Vagina (tissue), 2 donors: ENCODE measurements around the gene SLC1A1.

ENCODE experiments used
- POLR2A ChIP-seq, 2 donors: fragments of 450-650 bp; IDR thresholded peaks; one replicate each; pipeline ENCODE4 v1.6.1; 2017; ENCODE audit warnings: antibody characterized with exemption in 2 of 2, mild to moderate bottlenecking in 2 of 2, moderate library complexity in 2 of 2
- POLR2AphosphoS5 ChIP-seq, 2 donors: sonication (generic); formaldehyde crosslinking; IDR thresholded peaks; one replicate each; pipeline ENCODE4 v1.9.0; 2017; ENCODE audit warnings: antibody characterized with exemption in 2 of 2, mild to moderate bottlenecking in 2 of 2, low read depth in 1 of 2; ENCODE audit not compliant: insufficient read depth in 1 of 2

DNA sequence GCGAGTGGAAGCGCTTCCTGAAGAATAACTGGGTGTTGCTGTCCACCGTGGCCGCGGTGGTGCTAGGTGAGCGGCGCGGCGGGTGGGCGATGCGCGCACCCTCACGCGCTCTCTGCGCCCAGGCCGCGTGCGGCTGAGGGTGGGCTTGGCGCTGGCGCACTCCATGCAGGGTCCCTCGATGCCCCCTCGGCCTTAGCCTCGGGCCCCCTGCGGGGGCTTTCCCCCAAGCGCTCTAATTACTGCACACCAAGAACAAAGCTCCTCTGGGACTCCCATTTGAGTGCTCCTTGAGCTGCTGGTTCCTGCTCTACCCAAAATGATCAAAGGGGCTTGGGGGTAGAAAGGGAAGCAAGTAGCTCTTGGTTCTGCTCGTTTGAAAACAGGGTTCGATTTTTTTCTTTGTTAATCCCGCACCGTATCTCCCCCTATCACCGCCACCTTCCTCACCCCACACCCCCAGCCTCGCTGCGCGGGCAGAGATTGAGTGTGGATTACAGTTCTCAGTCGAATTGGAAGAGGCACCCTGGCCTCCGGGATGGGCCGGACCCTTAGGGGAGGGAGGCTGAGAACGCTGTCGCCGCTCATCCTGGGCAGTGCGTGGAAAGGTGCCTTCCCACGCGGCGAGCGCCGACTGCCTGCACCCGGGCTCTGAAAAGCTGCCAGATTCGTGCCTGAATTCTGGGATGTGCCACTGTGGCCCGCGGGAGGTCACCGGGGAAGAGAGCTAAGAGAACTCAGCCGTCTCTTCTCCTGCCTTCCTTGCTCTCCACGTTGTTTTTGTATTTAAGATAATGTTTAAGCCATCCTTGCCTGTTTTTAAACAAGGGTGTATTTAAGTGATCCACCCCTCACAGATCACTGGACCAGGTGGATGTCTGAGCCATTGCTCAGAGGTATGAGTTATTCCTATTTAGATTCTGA is 697 bp downstream of the SLC1A1 start:
- no peak for TF ChIP-seq POLR2AphosphoS5 (IDR thresholded peaks at IDR 0.05; ENCODE audit: insufficient read depth in 1 of 2, low read depth in 1 of 2)
- TF ChIP-seq POLR2A (IDR thresholded peaks at IDR 0.05): no peak
